Right atrium auricular region (tissue), 2 donors: ENCODE measurements around the gene KRTAP10-3. TPM values are rescaled to one million over a fixed set of nuclear protein-coding genes. Genes with fewer than 3 reads are reported as not detected.

Source experiments
- DNase-seq: peaks from one replicate; pipeline ENCODE4 v3.0.0-alpha.2; 2019; ENCODE audit warnings: low spot score
- H3K27ac ChIP-seq, 2 donors: fragments of 200-600 bp; sonication (generic); 1 replicate in 1 of 2; 2 replicates in 1 of 2; pipeline ENCODE4 v1.5.1; 2016 to 2019
- H3K27me3 ChIP-seq, 2 donors: fragments of 200-600 bp; sonication (generic); one replicate each; pipeline versions ENCODE4 v1.5.1 to v1.6.0; 2017 to 2019
- H3K36me3 ChIP-seq: fragments of 200-600 bp; sonication (generic); one replicate; pipeline ENCODE4 v1.5.1; 2016
- H3K4me1 ChIP-seq, 2 donors: fragments of 200-600 bp; sonication (generic); one replicate each; pipeline versions ENCODE4 v1.5.1 to v1.6.0; 2017 to 2019
- H3K4me3 ChIP-seq, 2 donors: fragments of 200-600 bp; sonication (generic); 1 replicate in 1 of 2; 2 replicates in 1 of 2; pipeline ENCODE4 v1.5.1; 2017 to 2019; ENCODE audit warnings: mild to moderate bottlenecking in 1 of 2, moderate library complexity in 1 of 2
- H3K9me3 ChIP-seq, 2 donors: fragments of 200-600 bp; sonication (generic); one replicate each; pipeline ENCODE4 v1.5.1; 2019
- total RNA-seq, 2 donors: library from RNA; depleted of rRNA; stranded (reverse); fragments of >200 nt; gene quantifications; one replicate each; pipeline ENCODE4 v1.1.0, GENCODE V29; 2016
- TF ChIP-seq, protein P1 (sequence below), 2 donors: fragments of 200-600 bp; sonication (generic); IDR thresholded peaks; one replicate each; pipeline ENCODE4 v1.5.1; 2019; ENCODE audit warnings: antibody characterized with exemption in 2 of 2

The KRTAP10-3 gene
- total RNA-seq, 2 donors from 2014 or later, result not detected

DNA sequence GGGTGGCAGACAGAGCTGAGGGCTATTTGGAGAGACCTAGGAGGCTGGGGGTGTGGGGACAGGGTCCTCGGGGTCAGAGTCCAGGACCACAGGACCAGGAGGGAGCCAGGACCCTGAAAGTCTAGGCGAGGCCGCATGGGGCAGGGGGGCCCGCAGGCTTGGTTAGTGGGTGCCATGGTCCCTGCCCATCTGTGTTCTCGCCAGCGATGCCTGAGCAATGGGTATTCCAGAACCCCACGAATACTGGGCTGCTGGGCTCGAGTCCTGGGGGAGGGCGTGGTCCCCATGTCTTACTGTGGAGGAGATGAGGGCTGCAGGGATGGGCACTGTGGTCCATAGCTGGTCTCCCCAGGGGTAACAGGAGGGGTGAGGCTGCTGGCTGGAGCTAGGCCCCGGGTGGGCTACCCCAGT lies 31.7 kb upstream of the KRTAP10-3 start:
- no peak overlapping the region for H3K27ac ChIP-seq
- H3K36me3 ChIP-seq, result no peaks in the 10 kb centered on the region
- DNase-seq, result no peak
- H3K4me1 ChIP-seq, result no peaks in the 10 kb centered on the region
- no peaks in the 10 kb centered on the region for H3K9me3 ChIP-seq
- H3K4me3 ChIP-seq, result no peak overlapping the region
- TF ChIP-seq, protein P1, sequence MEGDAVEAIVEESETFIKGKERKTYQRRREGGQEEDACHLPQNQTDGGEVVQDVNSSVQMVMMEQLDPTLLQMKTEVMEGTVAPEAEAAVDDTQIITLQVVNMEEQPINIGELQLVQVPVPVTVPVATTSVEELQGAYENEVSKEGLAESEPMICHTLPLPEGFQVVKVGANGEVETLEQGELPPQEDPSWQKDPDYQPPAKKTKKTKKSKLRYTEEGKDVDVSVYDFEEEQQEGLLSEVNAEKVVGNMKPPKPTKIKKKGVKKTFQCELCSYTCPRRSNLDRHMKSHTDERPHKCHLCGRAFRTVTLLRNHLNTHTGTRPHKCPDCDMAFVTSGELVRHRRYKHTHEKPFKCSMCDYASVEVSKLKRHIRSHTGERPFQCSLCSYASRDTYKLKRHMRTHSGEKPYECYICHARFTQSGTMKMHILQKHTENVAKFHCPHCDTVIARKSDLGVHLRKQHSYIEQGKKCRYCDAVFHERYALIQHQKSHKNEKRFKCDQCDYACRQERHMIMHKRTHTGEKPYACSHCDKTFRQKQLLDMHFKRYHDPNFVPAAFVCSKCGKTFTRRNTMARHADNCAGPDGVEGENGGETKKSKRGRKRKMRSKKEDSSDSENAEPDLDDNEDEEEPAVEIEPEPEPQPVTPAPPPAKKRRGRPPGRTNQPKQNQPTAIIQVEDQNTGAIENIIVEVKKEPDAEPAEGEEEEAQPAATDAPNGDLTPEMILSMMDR (IDR thresholded peaks at IDR 0.05), result no peak
- H3K27me3 ChIP-seq, result no peaks in the 10 kb centered on the region

DNA sequence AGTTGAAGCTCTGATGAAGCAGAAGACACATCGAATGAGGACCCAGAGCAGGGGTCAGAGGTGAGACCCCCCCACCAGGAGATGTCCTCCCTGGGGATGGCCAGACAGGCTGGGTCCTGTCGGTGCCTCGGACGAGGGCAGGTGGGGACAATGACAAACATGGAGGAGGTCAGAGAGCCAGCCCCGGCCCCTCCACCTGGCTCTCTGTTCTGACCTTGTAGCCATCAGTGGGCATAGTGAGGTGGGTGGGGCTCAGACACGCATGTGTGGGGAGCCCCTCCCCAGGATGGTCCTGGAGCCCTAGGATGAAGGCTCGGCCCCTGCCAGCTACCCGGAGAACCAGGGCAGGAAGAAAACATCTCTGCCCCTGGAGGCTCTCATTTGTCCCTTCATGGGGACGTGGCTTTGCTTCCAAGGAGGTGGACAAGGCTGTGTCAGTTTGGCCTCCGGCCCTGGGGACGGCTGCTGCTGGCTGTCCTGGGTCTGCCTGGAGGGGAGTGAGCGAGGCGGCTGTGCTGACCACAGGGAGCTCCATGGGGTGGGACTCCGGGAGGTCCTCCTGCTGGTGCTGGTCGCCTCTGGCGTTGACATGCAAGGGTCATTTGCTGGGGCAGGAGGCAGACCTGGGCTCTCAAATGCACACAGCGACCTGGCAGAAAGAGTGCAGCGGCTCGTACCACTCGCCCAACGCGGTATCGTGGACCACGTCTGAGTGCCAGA lies 31.2 kb upstream of the KRTAP10-3 start:
- Histone ChIP-seq H3K27me3 (no peaks in the 10 kb centered on the region), H3K4me3 (no peak overlapping the region), H3K36me3 (no peaks in the 10 kb centered on the region), H3K4me1 (no peaks in the 10 kb centered on the region), H3K27ac (no peak overlapping the region), H3K9me3 (no peaks in the 10 kb centered on the region)
- no peak for DNase-seq
- TF ChIP-seq, protein P1 (IDR thresholded peaks at IDR 0.05), result no peak

DNA sequence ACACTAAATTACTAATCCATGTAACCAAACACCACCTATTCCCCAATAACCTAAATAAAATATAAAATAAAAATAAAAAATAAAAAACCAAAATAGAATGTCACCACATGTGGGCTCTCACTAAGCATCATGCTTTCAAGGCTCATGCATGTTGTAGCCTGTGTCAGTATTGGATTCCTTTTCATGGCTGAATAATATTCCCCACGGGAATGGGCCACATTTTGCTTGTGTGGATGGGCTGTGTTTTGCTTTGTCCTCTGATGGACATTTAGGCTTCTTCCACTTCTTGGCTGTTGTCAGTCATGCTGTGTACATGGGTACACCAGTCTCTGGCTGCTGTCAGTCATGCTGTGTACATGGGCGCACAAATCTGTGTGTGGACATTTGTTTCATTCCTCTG lies 30.5 kb upstream of the KRTAP10-3 start:
- Histone ChIP-seq H3K4me1 (no peaks in the 10 kb centered on the region), H3K36me3 (no peaks in the 10 kb centered on the region), H3K27ac (no peak overlapping the region), H3K4me3 (no peak overlapping the region), H3K27me3 (no peaks in the 10 kb centered on the region), H3K9me3 (no peaks in the 10 kb centered on the region)
- no peak for DNase-seq
- TF ChIP-seq, protein P1 (IDR thresholded peaks at IDR 0.05), result no peak

DNA sequence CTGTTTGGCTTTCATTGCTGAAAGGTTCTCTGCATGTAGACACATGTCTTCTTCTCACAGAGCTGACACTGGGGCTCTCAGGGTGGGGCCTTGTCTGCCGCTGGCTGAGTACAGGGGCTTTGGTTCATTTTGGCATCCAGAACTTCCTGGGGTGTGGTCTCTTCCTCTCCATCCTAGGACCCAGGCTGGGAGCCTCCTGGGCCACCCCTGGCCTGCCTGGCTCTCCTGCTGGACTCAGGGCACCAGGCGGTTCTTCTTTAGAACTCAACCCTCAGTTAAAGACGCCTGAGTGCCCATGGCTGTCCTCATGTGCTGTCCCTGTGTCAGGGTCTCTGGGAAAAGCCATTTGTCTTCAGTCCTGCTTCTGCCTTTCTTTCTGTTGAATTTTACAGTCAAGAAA lies 27.3 kb upstream of the KRTAP10-3 start:
- Histone ChIP-seq H3K9me3 (peaks cover 0 to 11% of the 10 kb centered on the region in 2 donors), H3K4me3 (no peak overlapping the region), H3K36me3 (no peaks in the 10 kb centered on the region), H3K27ac (no peak overlapping the region), H3K27me3 (no peaks in the 10 kb centered on the region), H3K4me1 (no peaks in the 10 kb centered on the region)
- DNase-seq, result no peak
- TF ChIP-seq, protein P1 (IDR thresholded peaks at IDR 0.05), result no peak

DNA sequence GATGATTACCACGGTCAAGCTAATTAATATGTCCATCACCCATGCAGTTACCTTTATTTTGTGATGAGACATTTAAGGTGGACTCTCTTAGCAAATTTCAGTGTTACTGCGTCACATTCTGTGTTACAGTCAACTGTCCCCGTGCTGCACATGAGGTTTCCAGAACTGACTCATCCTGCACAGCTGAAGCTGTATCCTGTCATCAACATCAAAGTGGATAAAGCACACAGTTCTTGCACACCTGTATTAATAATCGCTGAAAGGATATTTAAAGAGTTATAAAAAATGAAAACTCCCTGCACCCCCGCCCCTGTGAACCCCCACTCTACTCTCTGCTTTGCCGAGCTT lies 25.2 kb upstream of the KRTAP10-3 start:
- TF ChIP-seq, protein P1 (IDR thresholded peaks at IDR 0.05), result no peak
- H3K36me3 ChIP-seq, result no peaks in the 10 kb centered on the region
- no peak overlapping the region for H3K27ac ChIP-seq
- H3K9me3 ChIP-seq, result peaks cover 0 to 13% of the 10 kb centered on the region in 2 donors
- DNase-seq, result no peak
- no peaks in the 10 kb centered on the region for H3K27me3 ChIP-seq
- no peaks in the 10 kb centered on the region for H3K4me1 ChIP-seq
- H3K4me3 ChIP-seq, result no peak overlapping the region
